ENCODE data around the gene CNN3.
A peak's percentile ranks its signal among the peaks of the same experiment; 100 is the strongest.

The CNN3 gene

GRCh38 chr1:94926915-94927404, at the start of gene CNN3:
CNN3 (minus strand) TSS chr1:94927110; CDS start chr1:94926894, 216 bp downstream.
- DNase-seq, result peak; percentile 84 to 98

GRCh38 chr1:94974824-94975223, 47.9 kb upstream of the CNN3 start:
- peak in 1 of 2 experiments; percentile 32 for DNase-seq

GRCh38 chr1:94974241-94974640, 47.3 kb upstream of the CNN3 start:
- peak in 1 of 2 experiments; percentile 49 for DNase-seq

GRCh38 chr1:94973309-94973922, 46.5 kb upstream of the CNN3 start:
- DNase-seq, result peak in 1 of 2 experiments; percentile 27

- no peak for DNase-seq
These were observed 44.6 kb upstream of the CNN3 start for GRCh38 chr1:94971491-94971924.

GRCh38 chr1:94970783-94971182, 43.9 kb upstream of the CNN3 start:
- DNase-seq, result no peak

- no peak for DNase-seq
These were observed 42.2 kb upstream of the CNN3 start for GRCh38 chr1:94969137-94969536.

GRCh38 chr1:94966033-94966432, 39.1 kb upstream of the CNN3 start:
- no peak for DNase-seq

- DNase-seq, result no peak
These were observed 37.0 kb upstream of the CNN3 start for GRCh38 chr1:94963864-94964263.

GRCh38 chr1:94962409-94963265, 35.7 kb upstream of the CNN3 start:
- no peak for DNase-seq

- DNase-seq, result no peak
These were observed 35.1 kb upstream of the CNN3 start for GRCh38 chr1:94961988-94962387.

GRCh38 chr1:94961582-94961981, 34.7 kb upstream of the CNN3 start:
- DNase-seq, result no peak

GRCh38 chr1:94958081-94958480, 31.2 kb upstream of the CNN3 start:
- DNase-seq, result no peak

- peak; percentile 40 to 93 for DNase-seq
These were observed 29.1 kb upstream of the CNN3 start for GRCh38 chr1:94955767-94956632.

GRCh38 chr1:94954263-94955220, 27.6 kb upstream of the CNN3 start:
- no peak for DNase-seq

- DNase-seq, result no peak
These were observed 26.8 kb upstream of the CNN3 start for GRCh38 chr1:94953746-94954145.

GRCh38 chr1:94953107-94953506, 26.2 kb upstream of the CNN3 start:
- DNase-seq, result peak in 1 of 2 experiments; percentile 42

- no peak for DNase-seq
These were observed 25.6 kb upstream of the CNN3 start for GRCh38 chr1:94952539-94952938.

- no peak for DNase-seq
These were observed 24.7 kb upstream of the CNN3 start for GRCh38 chr1:94951509-94952208.

- DNase-seq, result no peak
These were observed 24.1 kb upstream of the CNN3 start for GRCh38 chr1:94951046-94951445.
